ENCODE results near the gene KDM5D.

DNA sequence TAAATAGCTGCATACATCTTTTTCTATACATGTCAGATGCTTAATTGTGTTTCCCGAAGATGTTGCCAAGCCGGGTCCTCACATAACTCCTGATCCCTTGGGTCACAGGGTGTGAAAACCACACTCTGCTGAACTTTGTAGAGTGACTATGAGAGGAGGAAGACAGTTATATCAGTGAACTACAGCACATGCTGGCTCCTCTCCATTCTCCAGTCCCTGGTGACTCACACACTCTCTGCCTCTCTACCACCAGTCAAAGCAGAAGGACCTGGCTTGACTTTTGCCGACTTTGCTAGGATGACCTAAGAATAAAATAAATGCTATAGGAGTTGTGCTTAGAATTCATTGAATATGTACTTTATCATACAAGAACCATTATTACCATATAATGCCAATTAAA, 23.8 kb upstream of the KDM5D start:
- TF ChIP-seq EZH2 (IDR thresholded peaks at IDR 0.05) (no peak), POLR2AphosphoS5 (IDR thresholded peaks at IDR 0.05; ENCODE audit: borderline replicate concordance, low read depth, low read length) (no peak), FOXP2 (optimal IDR thresholded peaks at IDR 0.05; ENCODE audit: control extremely low read depth, extremely low read length, insufficient read depth) (no peak)

All from SK-N-MC (cell line).